Loucy (cell line): ENCODE results near the gene HOXC13.

Experiments used
- H2AFZ ChIP-seq: fragments of 200-600 bp; sonication (generic); 2 replicates; pipeline ENCODE4 v1.6.0; 2016; ENCODE audit warnings: antibody characterized with exemption, mild to moderate bottlenecking, low read length, moderate library complexity
- H3F3A ChIP-seq: fragments of 200-600 bp; 2 replicates; pipeline ENCODE4 v1.6.0; 2016; ENCODE audit warnings: antibody characterized with exemption, low read depth, mild to moderate bottlenecking
- H3K27me3 ChIP-seq: fragments of 200-600 bp; sonication (generic); 2 replicates; pipeline ENCODE4 v1.6.1; 2014; ENCODE audit warnings: low read length, mild to moderate bottlenecking; ENCODE audit not compliant: insufficient read depth, poor library complexity, severe bottlenecking
- H3K36me3 ChIP-seq: fragments of 200-600 bp; sonication (generic); 2 replicates; pipeline ENCODE4 v1.6.1; 2016; ENCODE audit warnings: low read length; ENCODE audit not compliant: insufficient read depth
- H3K4me1 ChIP-seq: fragments of 200-600 bp; sonication (generic); 2 replicates; pipeline ENCODE4 v1.5.1; 2014; ENCODE audit warnings: low read length, mild to moderate bottlenecking; ENCODE audit not compliant: insufficient read depth, poor library complexity, severe bottlenecking
- H3K4me2 ChIP-seq: fragments of 200-600 bp; sonication (generic); 2 replicates; pipeline ENCODE4 v1.6.0; 2014; ENCODE audit warnings: antibody characterized with exemption, low read length, low read depth, mild to moderate bottlenecking; ENCODE audit not compliant: poor library complexity, severe bottlenecking
- H3K4me3 ChIP-seq: fragments of 200-600 bp; sonication (generic); 2 replicates; pipeline ENCODE4 v1.5.1; 2014; ENCODE audit warnings: low read length, mild to moderate bottlenecking, mixed read lengths; ENCODE audit not compliant: poor library complexity, severe bottlenecking
- H3K79me2 ChIP-seq: fragments of 200-600 bp; sonication (generic); 2 replicates; pipeline ENCODE4 v1.6.1; 2014; ENCODE audit warnings: low read length; ENCODE audit not compliant: insufficient read depth
- H3K9ac ChIP-seq: fragments of 200-600 bp; sonication (generic); 2 replicates; pipeline ENCODE4 v1.6.0; 2014; ENCODE audit warnings: mild to moderate bottlenecking, low read depth, low read length, moderate library complexity; ENCODE audit not compliant: poor library complexity, severe bottlenecking
- H3K9me2 ChIP-seq: fragments of 200-600 bp; sonication (generic); replicated peaks from 2 replicates; pipeline ENCODE4 v1.6.1; 2016; ENCODE audit warnings: low read depth, low read length, mixed read lengths
- H3K9me3 ChIP-seq: fragments of 200-600 bp; sonication (generic); 2 replicates; pipeline ENCODE4 v1.6.1; 2014; ENCODE audit warnings: mild to moderate bottlenecking, antibody characterized with exemption, low read length, low read depth; ENCODE audit not compliant: insufficient read depth
- H4K20me1 ChIP-seq: fragments of 200-600 bp; sonication (generic); 2 replicates; pipeline ENCODE4 v1.6.0; 2014; ENCODE audit warnings: antibody characterized with exemption, low read length, mild to moderate bottlenecking; ENCODE audit not compliant: insufficient read depth, poor library complexity, severe bottlenecking
- CTCF ChIP-seq: fragments of 200-600 bp; sonication (generic); conservative IDR thresholded peaks from 2 replicates; pipeline ENCODE4 v1.5.1; 2014; ENCODE audit warnings: mild to moderate bottlenecking, antibody characterized with exemption, low read length
- EZH2phosphoT487 ChIP-seq: fragments of 200-600 bp; IDR thresholded peaks from 2 replicates; pipeline ENCODE4 v1.6.1; 2018; ENCODE audit warnings: antibody characterized with exemption, mild to moderate bottlenecking, moderate library complexity, borderline replicate concordance

Gene HOXC13

GRCh38 chr12:53955036-53955775 lies 16.6 kb downstream of the HOXC13 start:
- H4K20me1 ChIP-seq: no peaks in the 10 kb centered on the region
- peaks cover 41% of the 10 kb centered on the region for H3K4me1 ChIP-seq
- H3K79me2 ChIP-seq: no peaks in the 10 kb centered on the region
- no peak for TF ChIP-seq EZH2phosphoT487
- no peak for TF ChIP-seq CTCF
- H3K9ac ChIP-seq: no peak overlapping the region
- H3K36me3 ChIP-seq: no peaks in the 10 kb centered on the region
- H3K9me2 ChIP-seq: no peaks in the 10 kb centered on the region
- H3F3A ChIP-seq: 0 out of 2 replicates have a peak, but pooled peaks cover 3% of the 10 kb centered on the region
- no peak overlapping the region for H3K4me3 ChIP-seq
- peak overlapping the region; percentile 91 for H3K4me2 ChIP-seq
- H3K9me3 ChIP-seq: no peaks in the 10 kb centered on the region
- H3K27me3 ChIP-seq: no peaks in the 10 kb centered on the region
- H2AFZ ChIP-seq: no peak overlapping the region

DNA sequence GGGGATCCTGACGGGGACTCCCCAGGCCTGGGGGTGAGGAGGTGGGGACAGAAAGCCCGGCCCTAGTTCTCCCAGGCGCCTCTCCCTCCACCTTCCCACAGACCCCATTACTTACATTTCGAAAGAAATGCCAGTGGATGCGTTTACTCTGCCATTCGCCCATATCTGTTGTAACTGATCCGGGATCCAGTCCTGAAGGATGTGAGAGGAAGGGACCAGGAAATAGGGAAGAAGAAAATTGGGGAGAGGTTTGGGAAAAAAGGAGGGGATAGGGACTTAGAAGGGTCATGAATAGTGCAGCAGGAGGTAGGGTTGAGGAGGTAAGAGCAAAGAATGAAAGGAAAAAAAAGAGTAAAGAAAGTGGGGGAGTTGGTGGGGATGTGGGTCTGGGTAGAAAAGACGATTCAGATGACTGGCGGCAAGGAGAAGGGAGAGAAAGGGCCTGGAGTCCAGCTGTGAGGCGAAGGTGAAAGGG lies 17.2 kb downstream of the HOXC13 start:
- Histone ChIP-seq H3K9me2 (no peaks in the 10 kb centered on the region), H3K9me3 (no peaks in the 10 kb centered on the region), H3K4me3 (peak overlapping the region; percentile 66), H3K4me2 (peak overlapping the region; percentile 91), H4K20me1 (no peaks in the 10 kb centered on the region), H3K9ac (peak overlapping the region; percentile 73), H3F3A (0 out of 2 replicates have a peak, but pooled peaks cover 3% of the 10 kb centered on the region), H3K36me3 (no peaks in the 10 kb centered on the region), H3K79me2 (no peaks in the 10 kb centered on the region), H2AFZ (peak overlapping the region; percentile 72; the same call in 1 of the 2 replicates), H3K4me1 (peaks cover 41% of the 10 kb centered on the region), H3K27me3 (no peaks in the 10 kb centered on the region)
- no peak for TF ChIP-seq CTCF
- no peak for TF ChIP-seq EZH2phosphoT487

- TF ChIP-seq CTCF: peak; percentile 46
- no peak for TF ChIP-seq EZH2phosphoT487
- no peaks in the 10 kb centered on the region for H3K9me3 ChIP-seq
- no peaks in the 10 kb centered on the region for H3K36me3 ChIP-seq
- H3K27me3 ChIP-seq: no peaks in the 10 kb centered on the region
- 0 out of 2 replicates have a peak, but pooled peaks cover 3% of the 10 kb centered on the region for H3F3A ChIP-seq
- peak overlapping the region; percentile 91 for H3K4me2 ChIP-seq
- H3K9ac ChIP-seq: peak overlapping the region; percentile 73
- H3K4me1 ChIP-seq: peaks cover 41% of the 10 kb centered on the region
- H2AFZ ChIP-seq: peak overlapping the region; percentile 72
- H3K9me2 ChIP-seq: no peaks in the 10 kb centered on the region
- H3K79me2 ChIP-seq: no peaks in the 10 kb centered on the region
- no peaks in the 10 kb centered on the region for H4K20me1 ChIP-seq
- H3K4me3 ChIP-seq: peak overlapping the region; percentile 66
Observed at GRCh38 chr12:53956251-53956887, 17.7 kb downstream of the HOXC13 start.
